SK-MEL-5 (cell line): Measurements from ENCODE around the gene ZNF221. TPM values are rescaled to one million over a fixed set of nuclear protein-coding genes. Genes with fewer than 3 reads are reported as not detected.

Experiments used
- DNase-seq: peaks from one replicate; pipeline ENCODE4 v3.0.0-alpha.2; 2016; ENCODE audit warnings: low read depth, low spot score
- in situ Hi-C: cut with HindIII; loops from 2 replicates; pipeline ENCODE4 v1.10.0; 2016; ENCODE audit warnings: low sequenced_read_pairs, high pct_unique_total_duplicates, low pct_unique_long_range_greater_than_20kb
- polyA plus RNA-seq, 2 experiments: library from polyadenylated mRNA; depleted of rRNA; stranded (reverse); fragments of >200 nt; gene quantifications; 2 replicates each; pipeline ENCODE4 v1.2.3, GENCODE V29; 2015
- total RNA-seq: library from RNA; depleted of rRNA; stranded (reverse); fragments of >200 nt; shearing (Covaris generic); gene quantifications from 2 replicates; pipeline ENCODE4 v1.2.3, GENCODE V29; 2014; rRNA removed

Gene ZNF221
- total RNA-seq = 1.6 and 3.0 TPM in 2 replicates
- 1.3 and 1.4 TPM in 2 replicates for polyA plus RNA-seq (2015; cell fraction: cytosol; rRNA removed)
- polyA plus RNA-seq (2015; cell fraction: nucleus; rRNA removed) = 2.1 and 5.2 TPM in 2 replicates

- in situ Hi-C loops = no loop called here
These were observed at the start of gene ZNF221 for GRCh38 chr19:43950834-43951645. TSS of gene ZNF221 (plus strand) at chr19:43951228. CDS start at chr19:43962727, 11,499 bp downstream.

GRCh38 chr19:43901395-43902390 lies 49.3 kb upstream of the ZNF221 start:
- peak; percentile 78 for DNase-seq
- in situ Hi-C loops = no loop called here

More at GRCh38 chr19:43950834-43951645, at the start of gene ZNF221:
- DNase-seq = peak; percentile 97

- in situ Hi-C loops = no loop called here
- DNase-seq = no peak
These were observed 48.6 kb upstream of the ZNF221 start for GRCh38 chr19:43902399-43902798.

GRCh38 chr19:43905897-43906296 lies 45.1 kb upstream of the ZNF221 start:
- no peak for DNase-seq
- in situ Hi-C loops = no loop called here

- no peak for DNase-seq
- in situ Hi-C loops = no loop called here
These were observed 44.3 kb upstream of the ZNF221 start for GRCh38 chr19:43906774-43907173.

- DNase-seq = no peak
- in situ Hi-C loops = no loop called here
These were observed 42.4 kb upstream of the ZNF221 start for GRCh38 chr19:43908659-43909058.

- in situ Hi-C loops = no loop called here
- no peak for DNase-seq
These were observed 40.1 kb upstream of the ZNF221 start for GRCh38 chr19:43910884-43911283.

GRCh38 chr19:43913383-43913782 lies 37.6 kb upstream of the ZNF221 start:
- in situ Hi-C loops = no loop called here
- DNase-seq = no peak

GRCh38 chr19:43914051-43914450 lies 37.0 kb upstream of the ZNF221 start:
- no peak for DNase-seq
- in situ Hi-C loops = no loop called here

GRCh38 chr19:43923875-43924274 lies 27.2 kb upstream of the ZNF221 start:
- in situ Hi-C loops = no loop called here
- no peak for DNase-seq

GRCh38 chr19:43928820-43929219 lies 22.2 kb upstream of the ZNF221 start:
- in situ Hi-C loops = no loop called here
- DNase-seq = no peak

- DNase-seq = no peak
- in situ Hi-C loops = no loop called here
These were observed 16.7 kb upstream of the ZNF221 start for GRCh38 chr19:43934055-43934984.

GRCh38 chr19:43934985-43935708 lies 15.9 kb upstream of the ZNF221 start, which contains the start of gene ZNF45:
TSS of gene ZNF45 (minus strand) at chr19:43935282. CDS start at chr19:43922185, 13,097 bp downstream.
- in situ Hi-C loops = no loop called here
- DNase-seq = peak; percentile 88

GRCh38 chr19:43936188-43936587 lies 14.8 kb upstream of the ZNF221 start:
- in situ Hi-C loops = no loop called here
- DNase-seq = no peak

GRCh38 chr19:43939557-43940260 lies 11.3 kb upstream of the ZNF221 start:
- in situ Hi-C loops = no loop called here
- no peak for DNase-seq

- DNase-seq = no peak
- in situ Hi-C loops = no loop called here
These were observed 10.3 kb upstream of the ZNF221 start for GRCh38 chr19:43940719-43941118.
